GM23338 (cell line): ENCODE measurements around the gene CLIP1. TPM values are rescaled to one million over a fixed set of nuclear protein-coding genes. Genes with fewer than 3 reads are reported as not detected.

Experiments used
- ATAC-seq: fragments of 200-7000 bp; cut with Tn5 transposase; 3 replicates; pipeline ENCODE4 v1.9.1; 2020
- DNase-seq: peaks from one replicate; pipeline ENCODE4 v3.0.0-alpha.2; 2015; ENCODE audit warnings: low spot score
- H2AFZ ChIP-seq: fragments of 200-600 bp; sonication (generic); 2 replicates; pipeline ENCODE4 v1.8.0; 2016; ENCODE audit warnings: antibody characterized with exemption, mild to moderate bottlenecking, moderate library complexity
- H3F3A ChIP-seq: fragments of 200-600 bp; sonication (generic); replicated peaks from 2 replicates; pipeline ENCODE4 v1.8.0; 2017; ENCODE audit warnings: antibody characterized with exemption, mixed run types, low read depth
- H3K27ac ChIP-seq: fragments of 200-600 bp; sonication (generic); 2 replicates; pipeline ENCODE4 v1.6.1; 2016; ENCODE audit warnings: low read depth
- H3K27me3 ChIP-seq: fragments of 200-600 bp; sonication (generic); 2 replicates; pipeline ENCODE4 v1.8.0; 2016; ENCODE audit warnings: mild to moderate bottlenecking, mixed run types, moderate library complexity; ENCODE audit not compliant: insufficient read depth
- H3K36me3 ChIP-seq: fragments of 200-600 bp; sonication (generic); 2 replicates; pipeline ENCODE4 v1.8.0; 2016; ENCODE audit warnings: mild to moderate bottlenecking; ENCODE audit not compliant: insufficient read depth
- H3K4me1 ChIP-seq: fragments of 200-600 bp; sonication (generic); 2 replicates; pipeline ENCODE4 v1.8.0; 2016; ENCODE audit warnings: mild to moderate bottlenecking, moderate library complexity; ENCODE audit not compliant: insufficient read depth
- H3K4me2 ChIP-seq: fragments of 200-600 bp; sonication (generic); 2 replicates; pipeline ENCODE4 v1.7.1; 2017; ENCODE audit warnings: mixed run types
- H3K4me3 ChIP-seq: fragments of 200-600 bp; sonication (generic); 2 replicates; pipeline ENCODE4 v1.6.1; 2016; ENCODE audit warnings: mixed run types
- H3K79me2 ChIP-seq: fragments of 200-600 bp; sonication (generic); replicated peaks from 2 replicates; pipeline ENCODE4 v1.8.0; 2017; ENCODE audit warnings: mild to moderate bottlenecking; ENCODE audit not compliant: insufficient read depth
- H3K9me2 ChIP-seq: fragments of 200-600 bp; sonication (generic); 2 replicates; pipeline ENCODE4 v1.8.0; 2017; ENCODE audit not compliant: insufficient read depth
- H4K20me1 ChIP-seq: fragments of 200-600 bp; sonication (generic); replicated peaks from 2 replicates; pipeline ENCODE4 v1.8.0; 2017; ENCODE audit warnings: mild to moderate bottlenecking; ENCODE audit not compliant: insufficient read depth
- H3K27ac Mint-ChIP-seq: 2 replicates; pipeline ENCODE4 v1.8.0; 2020; ENCODE audit warnings: inconsistent platforms, mild to moderate bottlenecking, moderate library complexity, mixed read lengths
- H3K27me3 Mint-ChIP-seq: 3 replicates; pipeline ENCODE4 v1.8.0; 2022; ENCODE audit warnings: low read depth, mild to moderate bottlenecking, moderate library complexity, mixed read lengths, inconsistent platforms; ENCODE audit not compliant: insufficient read depth, poor library complexity
- H3K36me3 Mint-ChIP-seq: 3 replicates; pipeline ENCODE4 v1.8.0; 2021; ENCODE audit warnings: low read depth, mild to moderate bottlenecking, inconsistent platforms, moderate library complexity, mixed read lengths
- H3K4me1 Mint-ChIP-seq: 3 replicates; pipeline ENCODE4 v1.8.0; 2020; ENCODE audit warnings: mild to moderate bottlenecking, inconsistent platforms, mixed read lengths
- H3K4me3 Mint-ChIP-seq: 3 replicates; pipeline ENCODE4 v1.8.0; 2021; ENCODE audit warnings: moderate library complexity, mild to moderate bottlenecking, inconsistent platforms, mixed read lengths
- H3K9me3 Mint-ChIP-seq: 3 replicates; pipeline ENCODE4 v1.8.0; 2020; ENCODE audit warnings: moderate library complexity, mild to moderate bottlenecking, inconsistent platforms, mixed read lengths
- CREB1 ChIP-seq: fragments of 250-450 bp; sonication (Bioruptor Pico); IDR thresholded peaks from 2 replicates; pipeline ENCODE4 v1.5.0; 2020; ENCODE audit warnings: low read depth, mild to moderate bottlenecking, moderate library complexity
- CTCF ChIP-seq, 2 experiments: fragments of 200-600 bp in 1 of 2; sonication (generic) in 1 of 2; conservative IDR thresholded peaks; 2 replicates each; pipeline versions ENCODE4 v1.5.1 to v1.6.1; 2016 to 2017; ENCODE audit warnings: antibody characterized with exemption in 2 of 2, low read depth in 2 of 2, mild to moderate bottlenecking in 2 of 2, moderate library complexity in 1 of 2
- ETS1 ChIP-seq: IDR thresholded peaks from 2 replicates; pipeline ENCODE4 v1.6.1; 2016; ENCODE audit warnings: antibody characterized with exemption
- EZH2 ChIP-seq: fragments of 200-600 bp; sonication (generic); IDR thresholded peaks from one replicate; pipeline ENCODE4 v1.8.0; 2017; ENCODE audit warnings: antibody characterized with exemption, mild to moderate bottlenecking, low read depth; ENCODE audit not compliant: unreplicated experiment
- EZH2phosphoT487 ChIP-seq: fragments of 200-600 bp; sonication (generic); IDR thresholded peaks from one replicate; pipeline ENCODE4 v1.8.1; 2018; ENCODE audit warnings: antibody characterized with exemption; ENCODE audit not compliant: unreplicated experiment
- NANOG ChIP-seq: IDR thresholded peaks from 2 replicates; pipeline ENCODE4 v1.6.1; 2016; ENCODE audit warnings: antibody characterized with exemption, borderline replicate concordance
- POLR2AphosphoS5 ChIP-seq: IDR thresholded peaks from 2 replicates; pipeline ENCODE4 v1.6.1; 2016; ENCODE audit warnings: antibody characterized with exemption, low read depth
- STAT1 ChIP-seq: IDR thresholded peaks from one replicate; pipeline ENCODE4 v1.6.1; 2016; ENCODE audit warnings: antibody characterized with exemption; ENCODE audit not compliant: unreplicated experiment
- ZNF114 ChIP-seq: fragments of 250-450 bp; sonication (Bioruptor Pico); IDR thresholded peaks from 2 replicates; pipeline ENCODE4 v1.5.0; 2020; ENCODE audit warnings: mild to moderate bottlenecking, moderate library complexity
- ZNF331 ChIP-seq: fragments of 250-450 bp; sonication (Bioruptor Pico); IDR thresholded peaks from 2 replicates; pipeline ENCODE4 v1.5.0; 2020; ENCODE audit warnings: low read depth, mild to moderate bottlenecking, moderate library complexity
- polyA plus RNA-seq: library from polyadenylated mRNA; unstranded; fragments of >200 nt; fragmentation: Nextera tagmentation; extraction: Ambion mirVana; gene quantifications from 2 replicates; pipeline ENCODE4 v1.2.1, GENCODE V29; 2016
- total RNA-seq: library from RNA; depleted of rRNA; stranded (reverse); fragments of >200 nt; shearing (Covaris generic); gene quantifications from 2 replicates; pipeline ENCODE4 v1.2.3, GENCODE V29; 2014
- TF ChIP-seq, protein P1 (sequence below): IDR thresholded peaks from one replicate; pipeline ENCODE4 v1.6.1; 2018; ENCODE audit warnings: antibody characterized with exemption; ENCODE audit not compliant: unreplicated experiment

The CLIP1 gene
- total and polyA plus RNA-seq, 2 experiments from 2014 or later = 11.5 to 21.1 TPM

DNA sequence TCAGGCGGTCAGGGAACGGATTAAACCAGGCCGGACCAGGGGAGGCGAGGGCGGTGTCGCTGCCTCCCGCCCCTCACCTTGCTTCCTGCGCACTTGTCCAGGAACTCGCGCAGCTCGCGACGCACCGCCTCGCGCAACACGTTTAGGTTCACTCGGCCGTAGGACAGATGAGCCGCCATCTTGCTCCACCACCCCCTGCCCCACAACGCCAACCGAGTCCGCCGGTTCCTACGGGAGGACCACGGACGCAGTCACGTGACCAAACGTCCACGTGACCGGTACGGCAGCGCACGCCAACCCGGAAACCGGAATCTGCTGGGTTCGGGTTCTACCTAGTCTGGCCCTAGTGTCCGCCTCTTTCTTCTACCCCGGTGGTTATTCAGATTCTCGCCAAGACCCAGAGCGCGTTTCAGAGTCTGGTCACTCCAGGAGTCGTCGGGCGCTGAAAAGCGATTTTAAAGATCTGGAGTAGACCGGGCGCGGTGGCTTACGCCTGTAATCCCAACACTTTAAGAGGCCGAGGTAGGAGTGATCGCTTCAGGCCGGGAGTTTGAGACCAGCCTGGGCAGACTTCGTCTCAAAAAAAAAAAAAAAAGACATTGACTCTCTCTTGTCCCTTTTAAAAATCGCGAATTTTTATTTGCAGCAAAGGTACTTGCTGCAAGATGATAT lies 156.1 kb downstream of the CLIP1 start, which contains the start of gene VPS33A (continued):
- no peak for TF ChIP-seq CTCF (conservative IDR thresholded peaks at IDR 0.05; ENCODE audit: low read depth in 2 of 2)
- peak; percentile 74 for TF ChIP-seq CREB1 (CRISPR knock-in tag)
- peak; percentile 95 for TF ChIP-seq POLR2AphosphoS5
- peak; percentile 85 for TF ChIP-seq ETS1
- TF ChIP-seq STAT1 = no peak

DNA sequence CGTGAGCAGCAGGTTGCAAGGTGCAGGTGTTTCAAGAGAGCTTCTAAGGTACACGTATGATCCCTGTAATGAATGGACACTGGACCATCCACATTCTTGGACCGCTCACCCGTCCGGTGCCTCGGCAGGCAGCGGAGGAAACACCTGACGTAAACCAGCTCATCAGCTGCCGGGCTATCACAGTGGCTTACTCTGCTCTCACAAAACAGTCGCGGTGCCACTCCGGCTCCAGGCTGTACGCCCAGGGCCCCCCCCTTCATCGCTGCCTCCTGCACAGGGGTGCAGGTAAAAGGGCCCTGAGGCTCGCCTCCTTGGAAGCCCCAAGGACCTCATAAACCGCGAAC lies 156.6 kb downstream of the CLIP1 start:
- Histone ChIP-seq H3K27ac (peak overlapping the region; percentile 92), H3K79me2 (peaks cover 11% of the 10 kb centered on the region), H2AFZ (peak overlapping the region; percentile 90), H3K4me2 (peak overlapping the region; percentile 89), H3K36me3 (peaks cover 5% of the 10 kb centered on the region; the same call in 1 of the 2 replicates), H3K4me3 (peak overlapping the region; percentile 88), H3K27me3 (no peaks in the 10 kb centered on the region), H3K9me2 (no peaks in the 10 kb centered on the region), H4K20me1 (no peaks in the 10 kb centered on the region), H3F3A (no peaks in the 10 kb centered on the region), H3K4me1 (peaks cover 7% of the 10 kb centered on the region)
- Mint-ChIP-seq H3K4me3 (peak overlapping the region; percentile 96), H3K27ac (peak overlapping the region; percentile 99), H3K36me3 (peaks cover 27% of the 10 kb centered on the region), H3K4me1 (no peaks in the 10 kb centered on the region; the same call in 2 of the 3 replicates), H3K9me3 (peaks cover 3% of the 10 kb centered on the region), H3K27me3 (peaks cover 15% of the 10 kb centered on the region)
- DNase-seq (peak; percentile 45), ATAC-seq (peak; percentile 46)
- TF ChIP-seq EZH2 = no peak
- TF ChIP-seq NANOG = no peak
- TF ChIP-seq ETS1 = no peak
- no peak for TF ChIP-seq CREB1 (CRISPR knock-in tag)
- TF ChIP-seq, protein P1, sequence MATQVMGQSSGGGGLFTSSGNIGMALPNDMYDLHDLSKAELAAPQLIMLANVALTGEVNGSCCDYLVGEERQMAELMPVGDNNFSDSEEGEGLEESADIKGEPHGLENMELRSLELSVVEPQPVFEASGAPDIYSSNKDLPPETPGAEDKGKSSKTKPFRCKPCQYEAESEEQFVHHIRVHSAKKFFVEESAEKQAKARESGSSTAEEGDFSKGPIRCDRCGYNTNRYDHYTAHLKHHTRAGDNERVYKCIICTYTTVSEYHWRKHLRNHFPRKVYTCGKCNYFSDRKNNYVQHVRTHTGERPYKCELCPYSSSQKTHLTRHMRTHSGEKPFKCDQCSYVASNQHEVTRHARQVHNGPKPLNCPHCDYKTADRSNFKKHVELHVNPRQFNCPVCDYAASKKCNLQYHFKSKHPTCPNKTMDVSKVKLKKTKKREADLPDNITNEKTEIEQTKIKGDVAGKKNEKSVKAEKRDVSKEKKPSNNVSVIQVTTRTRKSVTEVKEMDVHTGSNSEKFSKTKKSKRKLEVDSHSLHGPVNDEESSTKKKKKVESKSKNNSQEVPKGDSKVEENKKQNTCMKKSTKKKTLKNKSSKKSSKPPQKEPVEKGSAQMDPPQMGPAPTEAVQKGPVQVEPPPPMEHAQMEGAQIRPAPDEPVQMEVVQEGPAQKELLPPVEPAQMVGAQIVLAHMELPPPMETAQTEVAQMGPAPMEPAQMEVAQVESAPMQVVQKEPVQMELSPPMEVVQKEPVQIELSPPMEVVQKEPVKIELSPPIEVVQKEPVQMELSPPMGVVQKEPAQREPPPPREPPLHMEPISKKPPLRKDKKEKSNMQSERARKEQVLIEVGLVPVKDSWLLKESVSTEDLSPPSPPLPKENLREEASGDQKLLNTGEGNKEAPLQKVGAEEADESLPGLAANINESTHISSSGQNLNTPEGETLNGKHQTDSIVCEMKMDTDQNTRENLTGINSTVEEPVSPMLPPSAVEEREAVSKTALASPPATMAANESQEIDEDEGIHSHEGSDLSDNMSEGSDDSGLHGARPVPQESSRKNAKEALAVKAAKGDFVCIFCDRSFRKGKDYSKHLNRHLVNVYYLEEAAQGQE = no peak
- TF ChIP-seq POLR2AphosphoS5 = no peak
- TF ChIP-seq STAT1 = no peak
- no peak for TF ChIP-seq ZNF114 (CRISPR knock-in tag)
- TF ChIP-seq EZH2phosphoT487 = no peak
- TF ChIP-seq ZNF331 (CRISPR knock-in tag) = no peak
- no peak for TF ChIP-seq CTCF (conservative IDR thresholded peaks at IDR 0.05; ENCODE audit: low read depth in 2 of 2)
